T-helper 1 cell treated with Interleukin-12 subunit alpha and Interleukin-12 subunit beta and Interleukin-4 antibody, amounts not matched to agents 30 ng/mL and 1 ng/mL, for 36 hours (primary cell): ENCODE measurements around the gene NECTIN1. TPM values are rescaled to one million over a fixed set of nuclear protein-coding genes. Genes with fewer than 3 reads are reported as not detected.

ENCODE experiments used
- intact Hi-C: fragments of 100-400 bp; cut with micrococcal nuclease; formaldehyde crosslinking; loops from one replicate; pipeline ENCODE4 v1.15.1; 2024
- total RNA-seq: library from RNA; stranded (reverse); gene quantifications from 2 replicates; pipeline ENCODE4 v1.2.3, GENCODE V29; 2022

Gene NECTIN1
- total RNA-seq, 1 donor from 2014 or later: 0.91 TPM

DNA sequence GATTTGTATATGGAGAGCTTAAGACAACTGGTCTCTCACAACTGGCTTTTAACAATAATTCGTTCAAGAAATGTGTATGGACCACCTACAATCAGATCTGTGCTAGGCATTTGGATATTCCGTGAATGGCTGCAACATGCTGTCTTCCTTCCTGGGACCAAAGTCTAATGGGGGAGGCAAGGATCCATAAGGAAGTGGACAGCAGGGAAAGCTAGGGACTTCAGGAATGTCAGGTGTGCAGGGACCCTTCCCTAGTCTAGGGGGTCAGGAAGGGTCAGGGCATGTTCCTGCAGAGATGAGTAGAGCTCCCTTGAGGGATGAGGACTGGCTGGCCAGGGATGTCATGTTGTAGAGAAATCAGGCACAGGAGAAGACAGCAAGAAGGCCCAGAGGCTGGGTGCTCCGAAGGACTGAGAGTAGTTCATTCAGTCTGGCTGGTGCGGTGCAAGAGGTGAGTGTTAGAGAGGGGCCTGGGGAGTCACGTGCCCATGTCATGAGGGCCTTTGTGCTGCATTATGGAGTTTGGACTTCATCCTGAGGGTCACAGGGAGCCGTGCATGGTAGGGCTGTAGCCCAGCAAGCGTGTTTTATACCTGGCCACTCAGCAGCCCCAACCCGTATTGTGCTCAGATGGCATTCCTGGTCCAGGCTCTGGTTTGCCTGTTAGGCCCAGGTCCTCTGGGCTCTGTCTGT lies 8.5 kb upstream of the NECTIN1 start:
- intact Hi-C loops: no loop called here

DNA sequence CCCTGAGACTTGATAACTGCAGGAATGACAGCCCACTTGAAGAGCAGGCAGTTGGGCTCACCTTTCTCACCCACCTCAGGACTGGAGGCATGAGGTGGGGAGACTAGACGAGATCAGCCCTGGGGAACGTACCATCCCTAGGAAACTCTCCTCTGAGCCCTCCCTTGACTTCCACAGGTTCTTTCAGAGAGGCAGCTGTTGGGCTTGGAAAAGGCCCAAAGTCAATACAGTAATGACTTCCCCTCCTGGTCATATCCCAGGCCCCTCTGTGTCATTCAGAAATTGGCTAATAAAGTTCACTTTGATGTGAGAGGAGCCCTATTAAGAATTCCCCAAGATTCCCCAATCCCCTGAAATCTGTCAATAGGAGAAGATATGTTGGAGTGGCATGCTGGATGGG lies 5.8 kb upstream of the NECTIN1 start:
- intact Hi-C loops: no loop called here

DNA sequence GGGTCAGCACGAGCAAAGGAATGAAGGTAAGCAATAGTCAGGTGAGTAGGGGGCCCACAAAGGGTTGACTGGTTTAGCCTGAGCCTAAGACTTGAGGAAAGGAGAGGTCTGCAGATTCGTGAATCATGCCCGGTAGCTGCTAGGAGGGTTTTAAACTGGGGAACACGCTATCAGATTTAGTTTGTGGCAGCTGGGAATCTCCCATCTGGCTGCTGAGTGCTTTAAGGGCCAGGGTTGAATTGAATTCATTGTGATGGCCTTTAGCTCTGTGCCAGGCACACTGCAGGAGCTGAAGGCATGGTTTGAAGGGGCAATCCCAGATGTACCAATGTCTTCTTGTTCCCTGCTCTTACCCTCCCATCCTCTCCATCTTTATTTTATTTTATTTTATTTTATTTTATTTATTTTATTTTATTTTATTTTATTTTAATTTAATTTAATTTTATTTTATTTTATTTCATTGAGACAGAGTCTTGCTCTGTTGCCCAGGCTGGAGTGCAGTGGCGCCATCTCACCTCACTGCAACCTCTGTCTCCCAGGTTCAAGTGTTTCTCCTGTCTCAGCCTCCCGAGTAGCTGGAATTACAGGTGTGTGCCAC lies 1.9 kb upstream of the NECTIN1 start:
- intact Hi-C loops: no loop called here

DNA sequence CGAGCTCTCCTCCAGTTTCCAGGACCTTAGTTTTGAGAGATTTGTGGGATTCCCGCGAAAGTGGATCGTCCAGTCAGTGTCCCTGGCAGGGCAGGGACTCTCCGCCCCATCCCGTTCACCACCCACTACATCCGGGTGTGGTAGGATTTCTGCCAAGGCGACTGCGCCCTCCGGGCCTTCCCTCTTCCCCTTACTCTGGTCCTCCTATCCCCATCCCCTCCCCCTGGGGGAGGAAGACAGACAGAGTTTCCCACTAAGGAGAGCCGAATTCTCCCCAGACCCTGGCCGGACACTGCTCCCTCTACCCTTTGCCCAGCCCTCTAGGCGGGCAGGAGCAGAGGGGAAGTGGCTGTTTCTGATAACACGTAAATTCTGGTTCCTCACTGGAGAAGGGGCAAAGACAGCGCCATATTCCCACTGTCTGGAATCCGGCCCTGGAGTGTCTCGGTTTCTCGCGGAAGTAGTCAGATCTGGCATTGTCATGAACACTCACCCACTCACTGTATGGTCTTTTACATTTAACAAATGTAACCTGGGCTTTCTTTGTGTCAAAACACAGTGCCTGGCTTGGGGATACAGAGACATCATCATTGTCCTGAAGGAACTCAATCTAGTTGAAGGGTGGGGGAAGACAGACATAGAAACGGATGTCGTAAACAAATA lies 1.1 kb upstream of the NECTIN1 start:
- intact Hi-C loops: loop anchor here (1.0 to 10.0 kb wide), 8 partner anchors 38 to 606 kb away; partner anchors contain the start of genes ARHGEF12, OAF and USP2

DNA sequence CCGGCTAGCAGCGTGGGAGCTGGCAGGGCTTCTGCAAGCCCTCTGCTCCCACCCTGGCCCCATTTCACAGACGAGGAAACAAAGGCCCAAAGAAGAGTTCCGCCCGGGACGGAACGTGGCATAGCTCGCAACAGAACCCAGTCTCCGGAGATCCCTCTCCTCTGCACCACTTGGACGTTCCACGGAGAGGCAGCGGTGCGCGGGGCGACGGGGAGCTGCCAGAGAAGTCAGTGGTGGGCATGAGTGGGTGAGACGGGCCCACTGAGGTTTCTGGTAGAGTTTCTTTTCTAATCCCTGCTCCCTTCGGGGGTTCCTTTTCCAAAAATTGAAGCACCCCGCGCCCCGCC lies 554 bp upstream of the NECTIN1 start:
- intact Hi-C loops: loop anchor here (1.0 to 10.0 kb wide), 8 partner anchors 37 to 607 kb away; partner anchors contain the start of genes ARHGEF12, OAF and USP2

DNA sequence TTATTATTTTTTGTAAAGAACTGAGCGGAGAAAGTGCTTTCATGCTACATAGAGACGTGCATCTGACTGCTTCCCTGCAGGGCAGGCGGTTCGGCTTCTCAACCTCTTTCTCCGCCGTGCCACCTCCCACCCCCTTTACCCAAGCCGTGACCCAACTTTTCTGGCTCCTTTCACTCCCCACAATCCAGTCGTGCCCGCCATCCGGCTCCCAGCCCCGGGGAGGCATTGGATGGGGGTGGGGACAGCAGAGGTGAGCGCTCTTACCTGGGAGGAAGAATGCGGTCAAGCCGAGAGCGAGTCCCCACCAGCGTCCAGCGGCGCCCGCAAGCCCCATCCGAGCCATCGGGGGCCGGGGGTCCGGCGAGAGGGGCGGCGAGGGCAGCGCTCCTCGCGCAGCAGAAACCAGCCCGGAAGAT lies 781 bp downstream of the NECTIN1 start:
- intact Hi-C loops: loop anchor here (2.0 to 10.0 kb wide), 4 partner anchors 36 to 483 kb away; partner anchors contain the start of genes OAF and USP2

DNA sequence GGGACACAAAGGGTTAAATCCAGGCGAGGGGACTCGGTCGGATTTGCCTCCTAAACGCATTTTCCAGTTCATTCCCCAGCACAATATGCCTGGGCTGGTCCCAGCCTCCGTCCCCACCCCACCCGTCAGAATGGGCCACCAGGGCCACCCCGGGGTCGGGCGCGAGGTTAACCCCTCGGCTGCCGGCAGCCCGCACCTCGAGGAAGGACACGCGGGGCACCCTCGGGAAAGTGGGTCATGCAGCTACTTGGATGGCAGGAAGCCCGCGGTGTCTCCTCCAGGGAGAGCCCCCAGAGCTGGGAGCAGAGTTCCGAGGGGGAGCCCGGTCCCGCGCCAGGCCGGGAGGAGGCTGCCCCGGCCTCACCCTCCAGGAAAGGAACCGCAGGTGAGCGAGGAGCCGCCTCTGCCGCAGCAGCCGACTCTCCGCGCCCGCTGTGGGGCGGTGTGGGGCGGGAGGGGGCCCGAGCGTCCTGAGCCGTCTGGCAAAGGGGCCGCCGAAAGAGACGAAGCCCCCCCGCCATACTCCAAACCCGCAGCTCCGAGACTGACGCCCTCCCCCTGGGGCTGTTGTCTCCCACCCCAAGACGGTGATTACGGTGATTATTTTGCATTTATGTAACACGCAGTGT lies 1.4 kb downstream of the NECTIN1 start:
- intact Hi-C loops: loop anchor here (2.0 to 10.0 kb wide), 4 partner anchors 35 to 483 kb away; partner anchors contain the start of genes OAF and USP2

DNA sequence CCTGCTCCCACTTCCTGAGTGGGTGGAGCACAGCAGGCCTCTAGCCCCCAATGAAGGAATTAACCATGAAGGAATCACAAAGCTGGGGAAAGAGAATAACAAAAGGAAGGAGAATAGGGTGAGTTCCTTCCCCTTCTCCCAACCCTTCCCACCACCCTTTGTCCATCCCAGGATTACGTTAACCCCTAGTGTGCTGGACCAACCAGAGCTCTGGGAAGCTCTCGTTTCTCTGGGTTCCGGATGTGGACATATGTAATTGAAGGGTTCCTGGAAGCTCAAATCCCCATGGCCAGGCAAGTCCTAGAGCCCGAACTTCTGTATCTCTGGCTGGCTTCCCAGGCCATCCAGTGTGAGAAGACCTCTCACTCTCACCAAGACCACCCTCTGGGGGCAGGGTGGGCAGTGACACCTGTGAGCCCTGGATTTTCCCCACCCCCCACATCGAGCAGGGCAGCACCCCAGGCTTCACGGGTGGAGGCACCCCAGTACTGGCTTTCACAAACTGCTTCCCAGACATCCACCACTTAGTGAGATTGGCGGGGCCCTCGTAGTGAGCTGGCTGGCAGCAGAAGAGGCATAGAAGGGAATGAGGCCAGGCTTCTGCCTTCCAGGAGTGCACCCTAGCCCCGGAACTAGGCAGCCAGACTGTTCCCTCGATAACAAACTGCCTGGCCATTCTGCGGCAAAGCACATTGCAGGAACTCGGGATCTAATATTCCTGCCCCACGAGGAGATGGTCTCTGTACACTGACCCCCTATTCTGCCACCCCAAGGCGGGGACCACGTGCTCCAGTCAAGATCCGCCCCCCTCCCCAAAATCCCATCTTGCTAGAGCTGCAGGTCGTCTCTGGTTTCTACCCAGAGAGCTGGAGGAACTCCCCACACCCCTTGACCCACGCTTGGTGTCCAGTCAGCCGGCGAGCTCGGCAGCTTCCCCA lies 2.1 kb downstream of the NECTIN1 start:
- intact Hi-C loops: loop anchor here (5.0 to 10.0 kb wide), 3 partner anchors 35 to 372 kb away; partner anchors contain the start of gene USP2

DNA sequence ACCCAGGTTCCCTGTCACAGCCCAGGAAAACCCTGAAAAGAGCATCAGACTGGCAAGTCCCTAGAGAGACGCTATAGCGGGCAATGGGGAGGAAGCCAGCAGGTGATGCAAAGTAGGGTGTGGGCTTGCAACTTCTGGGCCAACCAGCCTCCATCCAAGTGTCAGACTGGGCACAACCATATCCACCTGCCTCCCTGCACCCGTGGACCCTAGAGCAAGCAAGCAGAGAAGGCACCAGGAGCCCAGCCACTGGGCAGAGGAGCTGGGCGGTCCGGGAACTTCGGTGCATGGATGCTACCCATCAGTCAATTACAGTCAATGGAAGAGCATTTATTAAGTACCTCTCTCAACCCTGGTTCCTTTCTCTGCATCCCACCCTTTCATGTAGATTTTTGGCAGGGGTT lies 2.8 kb downstream of the NECTIN1 start:
- intact Hi-C loops: loop anchor here (5.0 to 10.0 kb wide), 3 partner anchors 34 to 371 kb away; partner anchors contain the start of gene USP2

DNA sequence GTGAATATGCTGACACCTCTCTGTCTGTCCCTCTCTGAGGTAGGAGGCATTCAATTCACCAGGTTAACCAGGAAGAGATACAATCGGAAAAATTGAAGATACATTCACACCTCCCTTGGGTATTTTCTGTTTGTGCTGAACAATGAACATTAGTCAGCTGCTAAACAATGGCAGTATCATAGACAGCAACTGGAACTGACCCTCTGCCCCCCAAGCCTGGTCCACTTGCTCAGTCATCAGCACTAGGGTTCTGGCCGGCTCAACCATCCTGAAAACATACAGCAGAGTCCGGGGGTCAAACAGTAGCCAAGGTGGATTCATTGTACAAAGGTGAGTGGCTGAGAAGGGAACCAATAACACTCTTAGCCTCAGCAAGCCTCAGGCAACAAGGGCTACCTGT lies 4.0 kb downstream of the NECTIN1 start:
- intact Hi-C loops: loop anchor here (5.0 to 10.0 kb wide), 3 partner anchors 33 to 370 kb away; partner anchors contain the start of gene USP2

DNA sequence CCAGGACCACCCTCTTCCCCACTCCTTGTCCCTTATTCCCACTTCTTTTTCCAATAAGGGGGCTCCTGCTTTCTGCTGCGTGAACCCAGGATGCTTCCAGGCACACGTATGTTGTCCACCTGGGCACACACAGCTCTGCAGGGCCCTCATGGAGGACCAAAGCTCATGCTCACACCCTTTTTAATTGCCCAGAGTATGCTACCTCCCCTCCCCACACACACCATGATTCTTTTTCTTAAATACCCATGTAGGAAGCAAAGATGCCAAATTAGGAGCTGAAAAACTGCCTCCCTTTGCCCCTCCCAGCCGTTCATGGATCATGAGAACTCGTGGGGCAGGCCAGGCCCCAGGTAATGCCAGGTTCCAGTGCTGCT lies 5.1 kb downstream of the NECTIN1 start:
- intact Hi-C loops: loop anchor here (10.0 kb wide), 2 partner anchors 339 to 369 kb away; partner anchors contain the start of gene USP2

DNA sequence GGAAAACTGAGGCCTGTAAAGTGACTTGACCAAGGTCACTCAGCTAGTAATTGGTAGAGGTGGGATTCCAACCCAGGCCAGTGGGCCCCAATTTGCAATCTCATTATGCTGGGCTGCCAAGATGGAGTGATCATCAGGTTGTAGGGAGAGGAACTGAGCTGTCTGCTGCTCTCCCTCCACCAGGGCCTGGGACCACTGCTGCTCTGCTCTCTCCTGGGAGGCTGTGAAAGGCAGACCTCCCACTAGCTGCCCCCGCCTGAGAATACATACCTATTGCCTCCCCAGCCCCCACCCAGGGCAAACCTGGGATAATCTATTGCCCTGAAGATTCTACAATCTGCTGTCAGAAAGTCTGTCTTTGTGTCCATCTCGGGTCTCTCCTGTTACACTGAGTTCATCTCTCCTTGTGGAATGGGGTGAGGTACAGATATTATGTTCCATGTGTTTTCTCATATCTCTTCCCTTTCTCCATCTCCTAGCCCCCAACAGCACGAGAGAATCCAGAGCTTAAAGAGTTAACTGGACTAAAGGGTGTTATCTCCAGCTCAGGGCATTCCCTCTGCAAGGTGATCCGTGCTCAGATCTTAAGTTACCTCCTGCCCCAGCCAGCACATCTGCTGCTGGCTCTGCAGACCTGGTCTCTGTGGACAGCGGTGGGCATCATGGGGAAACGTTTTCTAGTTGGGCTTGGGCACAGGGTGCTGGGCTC lies 5.6 kb downstream of the NECTIN1 start:
- intact Hi-C loops: loop anchor here (10.0 kb wide), 2 partner anchors 339 to 369 kb away; partner anchors contain the start of gene USP2

DNA sequence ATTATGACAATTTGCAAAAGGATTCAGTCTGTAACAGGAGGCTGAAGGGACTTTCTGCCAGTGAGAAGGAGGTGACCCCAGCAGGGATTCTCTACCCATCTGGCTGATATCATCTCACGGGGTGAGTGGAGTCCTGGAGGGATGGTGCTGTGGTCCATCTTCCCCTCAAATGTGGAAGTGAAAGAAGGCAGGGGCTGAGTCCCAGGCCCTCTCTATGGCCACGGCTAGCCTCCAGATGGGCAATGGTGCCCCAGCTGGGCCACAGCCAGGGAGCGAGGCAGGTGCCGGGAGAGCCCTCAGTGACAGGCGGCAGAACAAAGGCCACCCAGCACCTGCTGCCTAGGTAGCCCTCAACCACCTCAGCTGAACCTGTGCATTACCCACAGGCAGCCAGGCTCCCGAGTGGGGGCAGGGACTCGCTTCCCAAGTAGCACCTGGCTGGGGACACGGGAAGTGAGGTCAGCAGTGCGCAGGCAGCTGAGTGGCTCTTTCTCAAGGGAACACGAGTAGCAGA lies 6.7 kb downstream of the NECTIN1 start:
- intact Hi-C loops: loop anchor here (10.0 kb wide), 2 partner anchors 338 to 368 kb away; partner anchors contain the start of gene USP2

DNA sequence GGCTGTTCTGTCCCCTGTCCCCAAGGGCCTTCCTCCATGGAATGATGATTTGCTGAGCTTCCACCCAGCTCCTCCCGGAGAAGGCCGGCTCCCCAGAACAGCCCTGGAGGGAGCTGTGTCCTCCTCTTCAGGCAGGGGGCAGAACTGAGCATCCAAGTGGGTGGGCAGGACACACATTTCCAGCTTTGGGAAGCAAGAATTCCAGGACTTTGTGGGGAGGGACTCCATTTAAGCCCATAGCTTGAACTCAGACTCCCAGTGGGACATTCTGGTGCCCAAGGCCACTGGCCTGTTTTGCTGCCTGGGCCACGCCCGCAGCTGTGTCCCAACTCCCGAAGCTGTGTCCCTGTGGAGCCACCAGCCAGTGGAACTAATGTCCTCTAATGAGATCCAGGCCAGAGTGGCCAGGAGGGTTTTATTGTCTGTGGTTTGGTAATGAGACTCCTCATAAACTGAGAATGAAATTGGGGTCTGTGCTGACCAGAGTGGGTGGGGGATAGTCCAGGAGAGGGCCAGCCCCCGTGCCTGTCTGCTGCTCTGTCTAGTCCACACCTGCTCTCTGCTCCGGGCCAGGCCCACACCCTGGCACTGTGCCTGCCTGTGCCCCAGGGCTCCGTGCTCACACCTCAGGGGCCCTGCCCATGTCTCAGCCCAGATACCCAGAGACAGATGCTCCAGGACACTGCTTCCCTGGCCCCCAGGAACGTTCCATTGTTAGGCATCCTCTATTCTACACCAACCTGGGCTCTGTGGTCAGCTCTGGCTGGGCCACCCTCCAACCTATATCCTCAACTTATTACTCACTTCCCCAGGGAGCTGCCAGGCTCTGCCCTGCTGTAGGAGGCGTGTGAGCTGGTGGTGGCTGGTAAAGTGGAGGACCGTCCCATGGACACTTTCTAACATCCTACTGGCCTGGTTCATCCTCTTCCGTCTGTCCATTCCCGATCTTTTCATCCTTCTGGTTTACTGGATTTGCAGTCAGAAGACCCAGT lies 7.6 kb downstream of the NECTIN1 start:
- intact Hi-C loops: loop anchor here (10.0 kb wide), 2 partner anchors 337 to 367 kb away; partner anchors contain the start of gene USP2

DNA sequence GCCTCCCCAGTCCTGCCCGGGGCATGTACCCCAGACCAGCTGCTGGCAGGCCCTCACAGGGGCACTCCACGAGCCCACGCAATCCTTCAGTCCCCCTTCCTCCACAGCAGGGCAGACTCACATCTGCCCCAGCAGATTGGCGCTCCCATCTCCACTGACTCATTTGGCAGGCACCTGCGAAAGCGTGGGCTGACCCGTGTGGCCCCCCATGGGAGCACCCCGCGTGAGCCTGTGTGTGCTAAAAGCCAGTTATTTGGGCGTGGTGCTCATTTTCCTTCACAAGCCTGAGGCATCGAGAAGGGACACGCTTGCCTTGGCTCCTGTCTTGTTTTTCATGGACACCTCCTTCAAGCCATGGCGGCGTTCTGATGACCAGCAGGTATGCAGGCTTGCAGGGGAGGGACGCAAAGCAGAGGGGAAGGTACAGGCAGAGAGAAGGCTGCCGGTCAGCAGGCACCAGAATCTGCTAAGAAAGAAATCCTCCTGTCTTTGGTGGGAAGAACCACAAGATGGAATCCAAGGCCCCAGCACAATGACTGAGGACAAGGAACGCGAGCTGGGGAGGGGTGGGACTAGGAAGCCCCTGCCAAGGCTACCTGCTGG lies 8.6 kb downstream of the NECTIN1 start:
- intact Hi-C loops: loop anchor here (10.0 kb wide), 2 partner anchors 336 to 366 kb away; partner anchors contain the start of gene USP2

DNA sequence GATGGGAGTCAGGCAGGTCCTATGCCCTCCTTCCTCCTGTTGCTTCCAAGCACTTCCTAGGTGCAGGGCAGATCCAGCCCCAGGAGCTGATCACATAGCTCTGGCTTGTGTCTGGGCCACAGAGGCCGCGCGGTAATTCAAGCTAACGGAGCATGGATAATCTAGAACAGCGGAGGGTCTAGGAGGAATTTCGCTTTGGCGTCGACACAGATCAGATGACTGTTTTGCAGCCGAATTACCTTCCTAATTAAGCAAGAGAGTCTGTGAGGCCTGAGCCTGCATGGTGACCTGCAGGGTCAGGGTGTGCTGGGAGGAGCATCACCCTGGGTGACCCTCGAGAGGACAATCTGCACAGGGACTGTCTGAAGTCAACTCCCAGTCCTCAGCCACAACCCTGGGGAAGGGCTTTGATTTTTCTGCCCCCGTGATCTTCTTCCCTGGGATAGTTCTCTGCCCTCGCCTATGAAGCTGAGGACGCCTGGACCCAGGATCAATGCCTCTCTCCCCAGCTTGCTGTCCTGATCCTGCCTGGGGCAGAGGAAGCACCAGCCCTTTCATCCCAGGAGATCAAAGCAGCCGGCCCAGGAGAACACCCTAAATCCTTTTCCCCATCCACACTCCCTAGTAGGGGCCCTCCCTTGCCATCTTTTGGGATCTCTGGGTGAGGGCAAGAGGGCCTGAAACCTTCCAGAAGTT lies 11.0 kb downstream of the NECTIN1 start:
- intact Hi-C loops: no loop called here
